ENCODE results near the gene KATNA1.

The KATNA1 gene

GRCh38 chr6:149560736-149561135, 87.8 kb downstream of the KATNA1 start:
- Histone ChIP-seq H3K9me2 (replicated peaks; ENCODE audit: insufficient read depth, low read length) (no peaks in the 10 kb centered on the region), H3K9ac (ENCODE audit: low read length) (no peak overlapping the region), H4K20me1 (ENCODE audit: low read depth, low read length) (no peaks in the 10 kb centered on the region), H3K79me2 (ENCODE audit: insufficient read depth, low read length) (no peaks in the 10 kb centered on the region), H3K36me3 (ENCODE audit: low read length) (no peaks in the 10 kb centered on the region), H3K27ac (ENCODE audit: low read depth, low read length) (no peak overlapping the region), H2AFZ (ENCODE audit: low read depth, low read length, severe bottlenecking) (no peak overlapping the region), H3K4me3 (ENCODE audit: insufficient read depth, low read length, poor library complexity, severe bottlenecking) (no peak overlapping the region), H3K27me3 (ENCODE audit: low read length) (no peaks in the 10 kb centered on the region), H3F3A (ENCODE audit: insufficient read depth) (peaks cover 15% of the 10 kb centered on the region), H3K9me3 (ENCODE audit: insufficient read depth, low read length) (no peaks in the 10 kb centered on the region), H3K4me2 (ENCODE audit: low read depth, low read length, poor library complexity, severe bottlenecking) (no peak overlapping the region)
- TF ChIP-seq, protein P1, sequence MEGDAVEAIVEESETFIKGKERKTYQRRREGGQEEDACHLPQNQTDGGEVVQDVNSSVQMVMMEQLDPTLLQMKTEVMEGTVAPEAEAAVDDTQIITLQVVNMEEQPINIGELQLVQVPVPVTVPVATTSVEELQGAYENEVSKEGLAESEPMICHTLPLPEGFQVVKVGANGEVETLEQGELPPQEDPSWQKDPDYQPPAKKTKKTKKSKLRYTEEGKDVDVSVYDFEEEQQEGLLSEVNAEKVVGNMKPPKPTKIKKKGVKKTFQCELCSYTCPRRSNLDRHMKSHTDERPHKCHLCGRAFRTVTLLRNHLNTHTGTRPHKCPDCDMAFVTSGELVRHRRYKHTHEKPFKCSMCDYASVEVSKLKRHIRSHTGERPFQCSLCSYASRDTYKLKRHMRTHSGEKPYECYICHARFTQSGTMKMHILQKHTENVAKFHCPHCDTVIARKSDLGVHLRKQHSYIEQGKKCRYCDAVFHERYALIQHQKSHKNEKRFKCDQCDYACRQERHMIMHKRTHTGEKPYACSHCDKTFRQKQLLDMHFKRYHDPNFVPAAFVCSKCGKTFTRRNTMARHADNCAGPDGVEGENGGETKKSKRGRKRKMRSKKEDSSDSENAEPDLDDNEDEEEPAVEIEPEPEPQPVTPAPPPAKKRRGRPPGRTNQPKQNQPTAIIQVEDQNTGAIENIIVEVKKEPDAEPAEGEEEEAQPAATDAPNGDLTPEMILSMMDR (IDR thresholded peaks at IDR 0.05; ENCODE audit: insufficient read depth, low read length, poor library complexity, severe bottlenecking), result peak; percentile 25
- no peak for TF ChIP-seq EZH2phosphoT487 (conservative IDR thresholded peaks at IDR 0.05; ENCODE audit: low read length)

GRCh38 chr6:149559389-149559788, 89.1 kb downstream of the KATNA1 start:
- H3K4me3 ChIP-seq (ENCODE audit: insufficient read depth, low read length, poor library complexity, severe bottlenecking), result no peak overlapping the region
- H3K27ac ChIP-seq (ENCODE audit: low read depth, low read length), result no peak overlapping the region
- no peak overlapping the region for H3K4me2 ChIP-seq (ENCODE audit: low read depth, low read length, poor library complexity, severe bottlenecking)
- H3K9me2 ChIP-seq (replicated peaks; ENCODE audit: insufficient read depth, low read length), result no peaks in the 10 kb centered on the region
- no peaks in the 10 kb centered on the region for H3K27me3 ChIP-seq (ENCODE audit: low read length)
- TF ChIP-seq, protein P1 (IDR thresholded peaks at IDR 0.05; ENCODE audit: insufficient read depth, low read length, poor library complexity, severe bottlenecking), result no peak
- TF ChIP-seq EZH2phosphoT487 (conservative IDR thresholded peaks at IDR 0.05; ENCODE audit: low read length), result no peak
- H3K79me2 ChIP-seq (ENCODE audit: insufficient read depth, low read length), result no peaks in the 10 kb centered on the region
- no peaks in the 10 kb centered on the region for H4K20me1 ChIP-seq (ENCODE audit: low read depth, low read length)
- no peaks in the 10 kb centered on the region for H3K36me3 ChIP-seq (ENCODE audit: low read length)
- peaks cover 8% of the 10 kb centered on the region for H3F3A ChIP-seq (ENCODE audit: insufficient read depth)
- no peak overlapping the region for H3K9ac ChIP-seq (ENCODE audit: low read length)
- no peak overlapping the region for H2AFZ ChIP-seq (ENCODE audit: low read depth, low read length, severe bottlenecking)
- no peaks in the 10 kb centered on the region for H3K9me3 ChIP-seq (ENCODE audit: insufficient read depth, low read length)

- Histone ChIP-seq H3K36me3 (ENCODE audit: low read length) (no peaks in the 10 kb centered on the region), H3K9me2 (replicated peaks; ENCODE audit: insufficient read depth, low read length) (no peaks in the 10 kb centered on the region), H3K27ac (ENCODE audit: low read depth, low read length) (no peak overlapping the region), H3K9me3 (ENCODE audit: insufficient read depth, low read length) (no peaks in the 10 kb centered on the region), H4K20me1 (ENCODE audit: low read depth, low read length) (no peaks in the 10 kb centered on the region), H2AFZ (ENCODE audit: low read depth, low read length, severe bottlenecking) (no peak overlapping the region), H3F3A (ENCODE audit: insufficient read depth) (no peaks in the 10 kb centered on the region), H3K4me3 (ENCODE audit: insufficient read depth, low read length, poor library complexity, severe bottlenecking) (no peak overlapping the region), H3K79me2 (ENCODE audit: insufficient read depth, low read length) (no peaks in the 10 kb centered on the region), H3K4me2 (ENCODE audit: low read depth, low read length, poor library complexity, severe bottlenecking) (no peak overlapping the region), H3K9ac (ENCODE audit: low read length) (no peak overlapping the region), H3K27me3 (ENCODE audit: low read length) (no peaks in the 10 kb centered on the region)
- TF ChIP-seq EZH2phosphoT487 (conservative IDR thresholded peaks at IDR 0.05; ENCODE audit: low read length), result no peak
- TF ChIP-seq, protein P1 (IDR thresholded peaks at IDR 0.05; ENCODE audit: insufficient read depth, low read length, poor library complexity, severe bottlenecking), result no peak
Observed at GRCh38 chr6:149558029-149558428, 90.5 kb downstream of the KATNA1 start.
